Measurements from ENCODE around the gene CDC73. TPM values are rescaled to one million over a fixed set of nuclear protein-coding genes. Genes with fewer than 3 reads are reported as not detected.

CDC73 gene
- polyA plus RNA-seq, 1 donor (not counting 4 experiments of a cell fraction or from before 2014, with no cell fraction given): 45.3 TPM

DNA sequence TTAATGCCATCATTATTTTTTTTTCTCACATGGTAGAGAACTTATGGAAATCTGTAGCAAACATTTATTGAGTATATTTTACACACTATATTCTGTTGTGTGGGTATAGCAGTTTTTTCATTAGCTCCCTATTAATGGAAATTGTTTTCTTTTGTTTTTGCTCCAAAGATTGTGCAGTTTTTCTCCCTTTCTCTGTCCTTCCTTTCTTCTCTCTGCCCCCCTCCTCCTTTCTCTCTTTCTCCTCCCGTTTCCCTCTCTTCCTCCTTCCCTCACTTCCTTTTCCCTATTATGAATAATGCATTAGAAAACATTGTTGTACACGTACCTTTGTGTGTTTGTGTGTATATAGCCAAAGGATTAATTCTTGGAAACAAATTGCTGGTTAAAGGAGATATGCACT is 20.6 kb downstream of the CDC73 start:
- dilution Hi-C loops (cut with MboI; ENCODE audit: extremely low pct_ligation_motif_present, low sequenced_read_pairs): no loop called here
- Histone ChIP-seq H4K20me1 (ENCODE audit: control insufficient read depth, extremely low read depth, insufficient read depth, low read length) (no peaks in the 10 kb centered on the region), H3K9ac (ENCODE audit: control insufficient read depth, extremely low read depth, insufficient read depth, low read length) (no peak overlapping the region), H3K4me3 (ENCODE audit: control insufficient read depth in 2 of 3, extremely low read depth in 1 of 3, insufficient read depth in 2 of 3, low read depth in 1 of 3, low read length in 3 of 3) (no peak overlapping the region), H3K9me3 (ENCODE audit: control insufficient read depth, low read depth, low read length) (no peaks in the 10 kb centered on the region), H3K79me2 (ENCODE audit: control insufficient read depth, insufficient read depth, low read length) (peaks cover 12% of the 10 kb centered on the region), H3K9me1 (ENCODE audit: control insufficient read depth, extremely low read depth, insufficient read depth, low read length) (no peaks in the 10 kb centered on the region), H3K27ac (ENCODE audit: control insufficient read depth, insufficient read depth, low read length) (no peak overlapping the region), H3K27me3 (ENCODE audit: control insufficient read depth, extremely low read depth, insufficient read depth, low read length) (no peaks in the 10 kb centered on the region), H3K4me2 (ENCODE audit: control insufficient read depth, extremely low read depth, insufficient read depth, low read depth, low read length) (no peak overlapping the region), H2AFZ (ENCODE audit: control insufficient read depth, low read length) (no peak overlapping the region), H3K4me1 (ENCODE audit: control insufficient read depth, extremely low read depth, insufficient read depth, low read length) (no peaks in the 10 kb centered on the region), H3K36me3 (ENCODE audit: control insufficient read depth in 2 of 2, extremely low read depth in 1 of 2, insufficient read depth in 2 of 2, low read length in 2 of 2) (peaks cover 4 to 24% of the 10 kb centered on the region in 2 experiments)
- no peak for TF ChIP-seq EZH2 (IDR thresholded peaks at IDR 0.05; ENCODE audit: low read length)
- TF ChIP-seq, protein P1, sequence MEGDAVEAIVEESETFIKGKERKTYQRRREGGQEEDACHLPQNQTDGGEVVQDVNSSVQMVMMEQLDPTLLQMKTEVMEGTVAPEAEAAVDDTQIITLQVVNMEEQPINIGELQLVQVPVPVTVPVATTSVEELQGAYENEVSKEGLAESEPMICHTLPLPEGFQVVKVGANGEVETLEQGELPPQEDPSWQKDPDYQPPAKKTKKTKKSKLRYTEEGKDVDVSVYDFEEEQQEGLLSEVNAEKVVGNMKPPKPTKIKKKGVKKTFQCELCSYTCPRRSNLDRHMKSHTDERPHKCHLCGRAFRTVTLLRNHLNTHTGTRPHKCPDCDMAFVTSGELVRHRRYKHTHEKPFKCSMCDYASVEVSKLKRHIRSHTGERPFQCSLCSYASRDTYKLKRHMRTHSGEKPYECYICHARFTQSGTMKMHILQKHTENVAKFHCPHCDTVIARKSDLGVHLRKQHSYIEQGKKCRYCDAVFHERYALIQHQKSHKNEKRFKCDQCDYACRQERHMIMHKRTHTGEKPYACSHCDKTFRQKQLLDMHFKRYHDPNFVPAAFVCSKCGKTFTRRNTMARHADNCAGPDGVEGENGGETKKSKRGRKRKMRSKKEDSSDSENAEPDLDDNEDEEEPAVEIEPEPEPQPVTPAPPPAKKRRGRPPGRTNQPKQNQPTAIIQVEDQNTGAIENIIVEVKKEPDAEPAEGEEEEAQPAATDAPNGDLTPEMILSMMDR (optimal IDR thresholded peaks at IDR 0.05 in 1 of 3, IDR thresholded peaks at IDR 0.05 in 1 of 3, conservative IDR thresholded peaks at IDR 0.05 in 1 of 3; ENCODE audit: extremely low read depth in 1 of 3, insufficient read depth in 2 of 3, low read length in 3 of 3): no peak
- FAIRE-seq (no peak), DNase-seq (ENCODE audit: low read depth, low spot score) (no peak)

DNA sequence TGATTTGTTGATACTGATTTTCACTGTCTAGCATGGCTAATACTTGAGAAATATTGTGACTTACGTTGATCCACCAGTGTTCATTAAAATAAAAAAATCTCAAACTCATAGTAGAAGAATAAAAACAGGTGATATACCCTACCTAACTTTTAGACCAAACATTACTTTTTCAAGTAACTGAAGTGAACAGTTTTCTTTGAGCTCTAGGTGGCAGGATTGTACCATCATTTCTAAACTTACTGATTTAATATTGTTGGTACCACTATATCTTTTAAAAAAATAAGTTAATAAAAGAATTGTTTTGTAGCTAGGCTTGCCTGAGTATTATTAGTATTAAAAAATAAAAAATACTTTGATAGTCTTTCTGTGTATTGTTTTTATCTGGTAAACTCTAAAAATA is 21.5 kb downstream of the CDC73 start:
- Histone ChIP-seq H3K9ac (ENCODE audit: control insufficient read depth, extremely low read depth, insufficient read depth, low read length) (no peak overlapping the region), H3K27me3 (ENCODE audit: control insufficient read depth, extremely low read depth, insufficient read depth, low read length) (no peaks in the 10 kb centered on the region), H3K4me3 (ENCODE audit: control insufficient read depth in 2 of 3, extremely low read depth in 1 of 3, insufficient read depth in 2 of 3, low read depth in 1 of 3, low read length in 3 of 3) (no peak overlapping the region), H4K20me1 (ENCODE audit: control insufficient read depth, extremely low read depth, insufficient read depth, low read length) (no peaks in the 10 kb centered on the region), H3K27ac (ENCODE audit: control insufficient read depth, insufficient read depth, low read length) (no peak overlapping the region), H3K4me2 (ENCODE audit: control insufficient read depth, extremely low read depth, insufficient read depth, low read depth, low read length) (no peak overlapping the region), H3K9me1 (ENCODE audit: control insufficient read depth, extremely low read depth, insufficient read depth, low read length) (no peaks in the 10 kb centered on the region), H3K9me3 (ENCODE audit: control insufficient read depth, low read depth, low read length) (no peaks in the 10 kb centered on the region), H3K4me1 (ENCODE audit: control insufficient read depth, extremely low read depth, insufficient read depth, low read length) (no peaks in the 10 kb centered on the region), H3K79me2 (ENCODE audit: control insufficient read depth, insufficient read depth, low read length) (peaks cover 12% of the 10 kb centered on the region), H3K36me3 (ENCODE audit: control insufficient read depth in 2 of 2, extremely low read depth in 1 of 2, insufficient read depth in 2 of 2, low read length in 2 of 2) (peaks cover 6 to 18% of the 10 kb centered on the region in 2 experiments), H2AFZ (ENCODE audit: control insufficient read depth, low read length) (no peak overlapping the region)
- TF ChIP-seq EZH2 (IDR thresholded peaks at IDR 0.05; ENCODE audit: low read length): no peak
- TF ChIP-seq, protein P1 (optimal IDR thresholded peaks at IDR 0.05 in 1 of 3, IDR thresholded peaks at IDR 0.05 in 1 of 3, conservative IDR thresholded peaks at IDR 0.05 in 1 of 3; ENCODE audit: extremely low read depth in 1 of 3, insufficient read depth in 2 of 3, low read length in 3 of 3): no peak
- dilution Hi-C loops (cut with MboI; ENCODE audit: extremely low pct_ligation_motif_present, low sequenced_read_pairs): no loop called here
- no peak for DNase-seq (ENCODE audit: low read depth, low spot score)
- no peak for FAIRE-seq

Data from keratinocyte (primary cell).